Measurements from ENCODE around the gene TNF. TPM values are rescaled to one million over a fixed set of nuclear protein-coding genes. Genes with fewer than 3 reads are reported as not detected.

TNF gene
- total RNA-seq, 1 experiment from 2014 or later: not detected

- no peak overlapping the region for H2AK5ac ChIP-seq (ENCODE audit: insufficient read length, low read length)
- Mint-ChIP-seq H3K27me3 (ENCODE audit: low read depth) (no peaks in the 10 kb centered on the region), H3K9me3 (no peaks in the 10 kb centered on the region), H3K36me3 (ENCODE audit: insufficient read depth in 1 of 3, low read depth in 3 of 3) (peaks cover 86 to 98% (median 97%) of the 10 kb centered on the region in 3 experiments), H3K27ac (peak overlapping the region in 1 of 3 experiments; percentile 46; a peak in 3 of 7 replicates), H3K4me1 (peaks cover 36 to 42% of the 10 kb centered on the region in 2 experiments), H3K4me3 (no peak overlapping the region; a peak in 1 of 5 replicates)
- H3K79me2 ChIP-seq (ENCODE audit: insufficient read depth, low read length): peaks cover 25% of the 10 kb centered on the region
- TF ChIP-seq, protein P1, sequence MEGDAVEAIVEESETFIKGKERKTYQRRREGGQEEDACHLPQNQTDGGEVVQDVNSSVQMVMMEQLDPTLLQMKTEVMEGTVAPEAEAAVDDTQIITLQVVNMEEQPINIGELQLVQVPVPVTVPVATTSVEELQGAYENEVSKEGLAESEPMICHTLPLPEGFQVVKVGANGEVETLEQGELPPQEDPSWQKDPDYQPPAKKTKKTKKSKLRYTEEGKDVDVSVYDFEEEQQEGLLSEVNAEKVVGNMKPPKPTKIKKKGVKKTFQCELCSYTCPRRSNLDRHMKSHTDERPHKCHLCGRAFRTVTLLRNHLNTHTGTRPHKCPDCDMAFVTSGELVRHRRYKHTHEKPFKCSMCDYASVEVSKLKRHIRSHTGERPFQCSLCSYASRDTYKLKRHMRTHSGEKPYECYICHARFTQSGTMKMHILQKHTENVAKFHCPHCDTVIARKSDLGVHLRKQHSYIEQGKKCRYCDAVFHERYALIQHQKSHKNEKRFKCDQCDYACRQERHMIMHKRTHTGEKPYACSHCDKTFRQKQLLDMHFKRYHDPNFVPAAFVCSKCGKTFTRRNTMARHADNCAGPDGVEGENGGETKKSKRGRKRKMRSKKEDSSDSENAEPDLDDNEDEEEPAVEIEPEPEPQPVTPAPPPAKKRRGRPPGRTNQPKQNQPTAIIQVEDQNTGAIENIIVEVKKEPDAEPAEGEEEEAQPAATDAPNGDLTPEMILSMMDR (conservative IDR thresholded peaks at IDR 0.05): no peak
- no peak overlapping the region for H3K4ac ChIP-seq (ENCODE audit: low read depth, low read length)
- H3K14ac ChIP-seq (ENCODE audit: insufficient read depth, low read length): no peak overlapping the region
- H2AFZ ChIP-seq (ENCODE audit: low read length): no peak overlapping the region
- no peak overlapping the region for H3K23ac ChIP-seq (ENCODE audit: insufficient read length, low read depth, low read length)
- H4K20me1 ChIP-seq (ENCODE audit: control insufficient read depth, insufficient read depth, insufficient read length): peaks cover 4% of the 10 kb centered on the region
- no peaks in the 10 kb centered on the region for H3K9me3 ChIP-seq (ENCODE audit: control insufficient read depth, low read depth, low read length)
- no peak overlapping the region for H3K27ac ChIP-seq (ENCODE audit: insufficient read length, low read depth, low read length)
- H3T11ph ChIP-seq (ENCODE audit: low read length): no peak overlapping the region
- no peak overlapping the region for H2BK5ac ChIP-seq (ENCODE audit: insufficient read length, low read length)
- no peak overlapping the region for H3K9ac ChIP-seq (ENCODE audit: extremely low read depth, insufficient read length, low read length)
- H3K56ac ChIP-seq (ENCODE audit: insufficient read length, low read depth, low read length): no peak overlapping the region
- peaks cover 2% of the 10 kb centered on the region; the same call in 1 of the 2 replicates for H3K4me1 ChIP-seq (ENCODE audit: insufficient read depth, low read length)
- H3K23me2 ChIP-seq (ENCODE audit: insufficient read length, low read depth, low read length, poor library complexity, severe bottlenecking): peaks cover 5% of the 10 kb centered on the region
- H4K91ac ChIP-seq (ENCODE audit: insufficient read length, low read depth, low read length): no peak overlapping the region
- no peak overlapping the region for H4K8ac ChIP-seq (replicated peaks; ENCODE audit: insufficient read length, low read depth, low read length)
- no CpG with 5 or more reads among the region's 2 CpGs for WGBS (ENCODE audit: extremely low coverage, insufficient read length, low lambda C conversion rate)
- DNase-seq: no peak
- no peak overlapping the region for H2BK20ac ChIP-seq (ENCODE audit: low read depth, low read length, poor library complexity, severe bottlenecking)
- no peak overlapping the region for H2BK120ac ChIP-seq (ENCODE audit: low read depth, low read length, poor library complexity, severe bottlenecking)
- H3K4me2 ChIP-seq (ENCODE audit: insufficient read depth, insufficient read length, low read length): no peak overlapping the region
- H3K79me1 ChIP-seq (ENCODE audit: insufficient read depth, low read depth, low read length, poor library complexity, severe bottlenecking): peaks cover 16% of the 10 kb centered on the region
- H4K5ac ChIP-seq (ENCODE audit: insufficient read length, low read depth, low read length): no peak overlapping the region
- H3K27me3 ChIP-seq (ENCODE audit: insufficient read depth, low read length): no peaks in the 10 kb centered on the region
- no peak overlapping the region for H2BK12ac ChIP-seq (ENCODE audit: insufficient read length, low read depth, low read length)
- no peak overlapping the region for H2BK15ac ChIP-seq (ENCODE audit: low read depth, low read length)
- H3K18ac ChIP-seq (ENCODE audit: insufficient read length, low read depth, low read length): no peak overlapping the region
Observed at GRCh38 chr6:31535538-31536324, 39.6 kb upstream of the TNF start.
